GM19452 (cell line): ENCODE measurements around the gene SNX13.
"Not testable (repeated sequence)": the region's sequence is repeated elsewhere in the genome, so short reads cannot be mapped to it uniquely, and the experiment has no call there.

Source experiments
- ATAC-seq: cut with Tn5 transposase; IDR thresholded peaks from one replicate; pipeline ENCODE4 v1.9.1; 2021; ENCODE audit not compliant: unreplicated experiment

Gene SNX13

DNA sequence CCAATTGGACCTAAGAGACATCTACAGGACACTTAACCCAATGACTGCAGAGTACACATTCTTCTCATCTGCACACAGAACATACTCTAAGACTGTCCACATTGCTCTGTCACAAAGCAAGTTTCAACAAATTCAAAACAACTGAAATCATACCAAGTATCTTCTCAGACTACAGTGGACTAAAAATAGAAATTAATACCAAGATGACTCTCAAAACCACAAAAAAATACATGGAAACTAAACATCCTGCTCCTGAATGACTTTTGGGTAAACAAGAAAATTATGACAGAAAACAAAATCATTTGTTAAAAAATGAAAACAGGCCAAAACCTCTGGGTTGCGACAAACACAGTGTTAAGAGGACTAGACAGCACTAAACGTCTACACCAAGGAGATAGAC lies 24.5 kb downstream of the SNX13 start:
- ATAC-seq = no peak

DNA sequence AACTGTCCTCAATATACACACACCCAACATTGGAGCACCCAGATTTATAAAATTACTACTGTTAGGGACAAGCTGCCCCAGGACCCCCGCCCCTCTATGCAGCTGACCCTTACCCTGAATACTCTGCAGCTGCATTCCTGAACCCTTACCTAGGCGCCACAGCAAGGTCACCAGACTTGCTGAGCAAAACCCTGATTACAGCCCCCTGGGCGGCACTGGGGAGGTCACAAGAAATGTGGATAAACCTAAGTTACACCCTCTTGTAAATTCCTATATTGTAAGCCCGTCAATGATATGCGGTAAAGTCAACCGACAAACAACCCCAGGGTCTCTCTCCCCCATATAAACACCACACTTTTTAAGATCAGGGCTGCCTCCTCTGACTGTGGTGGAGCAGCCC lies 25.1 kb downstream of the SNX13 start:
- ATAC-seq = no peak

DNA sequence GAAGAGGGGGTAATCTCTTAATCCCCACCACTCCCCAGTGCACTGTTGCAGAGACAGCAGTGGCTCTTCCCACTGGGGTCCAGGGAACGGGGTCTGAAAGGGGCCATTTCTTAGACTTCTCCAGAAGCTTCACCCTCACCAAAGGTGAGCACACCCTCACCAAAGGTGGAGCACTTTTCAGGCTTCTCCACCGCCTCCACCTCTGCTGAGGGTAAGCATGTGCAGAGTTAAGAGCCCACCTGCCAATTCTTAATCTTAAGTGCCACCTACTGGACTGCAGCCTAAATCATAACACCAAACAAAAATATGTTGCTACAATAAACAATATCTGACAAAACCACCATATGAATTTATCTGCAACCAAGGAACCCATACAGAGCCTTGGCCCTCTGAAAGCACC lies 27.0 kb downstream of the SNX13 start:
- no peak for ATAC-seq

DNA sequence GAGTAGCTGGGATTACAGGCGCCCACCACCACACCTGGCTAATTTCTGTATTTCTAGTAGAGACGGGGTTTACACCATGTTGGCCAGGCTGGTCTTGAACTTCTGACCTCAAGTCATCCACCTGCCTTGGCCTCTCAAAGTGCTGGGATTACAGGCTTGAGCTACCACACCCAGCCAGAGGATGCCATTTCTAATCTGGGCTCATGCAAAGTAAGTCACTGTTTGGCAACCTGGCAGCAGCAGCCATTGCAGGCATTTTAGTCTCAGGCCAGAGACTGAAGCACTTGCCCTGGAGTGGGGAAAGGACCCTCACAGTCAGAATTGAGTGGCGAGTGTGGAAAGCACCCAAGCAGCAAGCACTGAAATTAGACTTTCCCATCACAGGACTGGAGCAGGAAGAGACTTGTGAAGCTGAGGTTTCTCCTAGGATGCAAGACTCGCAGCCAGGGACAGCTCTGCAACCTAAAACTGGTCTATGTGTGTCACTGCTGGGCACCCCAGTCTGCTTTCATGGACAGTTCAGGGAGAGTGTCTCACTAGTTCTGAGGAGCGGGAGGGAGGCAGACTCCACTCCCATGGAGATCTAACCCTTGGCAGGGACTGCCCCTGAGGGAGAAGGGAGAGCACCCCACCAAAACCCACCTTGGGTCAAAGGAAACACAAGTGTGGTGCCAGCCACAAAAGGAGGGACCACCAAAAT lies 27.6 kb downstream of the SNX13 start:
- ATAC-seq = no peak

DNA sequence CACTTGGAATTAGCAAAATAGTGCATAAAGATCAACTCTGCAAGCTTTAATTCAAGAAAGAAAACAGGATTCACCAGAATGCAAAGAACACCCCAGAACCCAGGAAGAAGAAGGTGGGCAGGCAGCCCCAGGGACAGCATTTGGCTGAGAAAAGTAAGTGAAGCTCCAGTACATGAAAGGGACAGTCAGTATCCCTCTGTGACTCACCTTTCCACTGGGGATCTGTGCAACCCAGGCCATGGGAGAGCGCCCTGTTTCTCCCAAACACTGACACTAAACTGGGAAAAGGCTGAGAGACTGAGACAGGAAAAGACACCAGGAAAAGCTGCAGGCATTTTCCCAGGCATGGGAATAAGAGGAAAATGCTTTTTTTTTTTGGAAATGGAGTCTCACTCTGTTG lies 28.2 kb downstream of the SNX13 start:
- no peak for ATAC-seq

DNA sequence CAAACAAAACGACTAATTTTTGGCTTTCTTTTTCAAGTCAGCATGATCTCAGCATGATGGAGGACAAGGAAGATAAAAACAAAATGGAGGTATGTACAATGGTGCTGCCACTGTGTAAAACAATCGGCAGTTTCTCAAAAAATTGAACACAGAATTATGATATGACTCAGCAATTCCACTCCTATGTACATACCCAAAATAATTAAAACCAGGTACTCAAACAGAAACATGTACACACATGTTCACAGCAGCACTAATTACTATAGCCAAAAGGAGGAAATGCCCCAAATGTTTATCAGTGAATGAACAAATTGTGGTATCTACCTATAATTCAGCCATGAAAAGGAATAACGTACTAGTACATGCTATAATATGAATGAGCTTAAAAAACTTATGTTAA lies 29.9 kb downstream of the SNX13 start:
- ATAC-seq = no peak

DNA sequence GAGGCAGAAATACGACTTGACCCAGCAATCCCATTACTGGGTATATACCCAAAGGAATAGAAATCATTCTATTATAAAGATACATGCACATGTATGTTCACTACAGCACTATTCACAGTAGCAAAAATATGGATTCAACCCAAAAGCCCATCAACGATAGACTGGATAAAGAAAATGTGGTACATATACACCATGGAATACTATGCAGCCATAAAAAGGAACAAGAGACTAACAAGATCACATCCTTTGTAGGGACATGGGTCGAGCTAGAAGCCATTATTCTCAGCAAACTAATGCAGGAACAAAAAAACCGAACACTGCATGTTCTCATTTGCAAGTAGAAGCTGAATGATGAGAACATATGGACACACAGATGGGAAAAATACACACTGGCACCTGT lies 31.0 kb downstream of the SNX13 start:
- ATAC-seq = not testable (repeated sequence)

DNA sequence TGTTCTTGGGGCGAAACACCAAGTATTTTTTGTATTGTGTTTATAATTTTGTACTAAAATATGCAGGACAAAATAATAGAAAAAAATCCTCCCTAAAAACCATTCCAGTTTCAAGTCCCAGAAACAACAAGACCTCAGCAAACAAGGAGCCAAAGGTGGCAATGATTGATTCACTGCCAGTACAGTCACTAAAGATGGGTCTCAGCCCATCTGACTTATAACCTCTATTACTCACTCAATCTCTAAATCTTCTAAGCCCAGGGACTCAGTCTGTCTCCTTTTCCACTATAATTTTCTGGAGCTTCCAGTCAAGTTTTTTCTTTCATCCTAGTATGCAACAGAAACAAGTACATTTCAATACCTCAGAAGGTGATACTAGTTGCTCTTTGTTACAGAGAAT lies 33.3 kb downstream of the SNX13 start:
- no peak for ATAC-seq

DNA sequence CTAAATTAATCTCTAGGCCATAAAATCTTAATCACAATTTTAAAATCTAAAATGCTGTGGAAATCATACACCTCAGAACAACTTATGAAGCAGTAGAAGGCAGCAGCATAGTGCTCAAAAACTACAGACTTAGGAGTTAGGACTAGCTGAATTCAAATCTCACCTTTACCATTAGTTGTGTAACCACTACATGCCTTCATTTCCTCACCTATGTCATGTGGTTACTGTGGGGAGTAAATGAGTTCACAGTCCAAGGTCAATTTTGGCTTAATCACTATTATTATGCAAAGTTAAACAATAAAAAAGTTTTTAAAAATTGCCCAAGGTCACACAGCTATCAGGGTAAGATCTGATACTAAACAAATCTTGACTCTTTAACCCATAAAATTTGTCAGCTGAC lies 37.0 kb downstream of the SNX13 start:
- no peak for ATAC-seq

DNA sequence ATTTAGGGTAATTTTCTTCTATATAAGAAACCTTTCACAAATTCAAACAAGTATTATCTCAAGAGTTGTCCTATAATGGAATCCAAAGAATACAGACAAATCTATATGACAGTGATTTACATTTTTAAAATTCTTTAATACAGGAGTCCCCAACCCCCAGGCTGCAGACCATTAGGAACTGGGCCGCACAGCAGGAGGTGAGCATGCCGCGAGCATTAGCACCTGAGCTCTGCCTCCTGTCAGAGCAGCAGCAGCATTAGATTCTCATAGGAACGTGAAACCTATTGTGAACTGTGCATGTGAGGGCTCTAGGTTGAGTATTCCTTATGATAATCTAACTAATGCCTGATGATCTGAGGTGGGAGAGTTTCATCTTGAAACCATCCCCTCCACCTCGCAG lies 37.7 kb downstream of the SNX13 start:
- ATAC-seq = no peak

DNA sequence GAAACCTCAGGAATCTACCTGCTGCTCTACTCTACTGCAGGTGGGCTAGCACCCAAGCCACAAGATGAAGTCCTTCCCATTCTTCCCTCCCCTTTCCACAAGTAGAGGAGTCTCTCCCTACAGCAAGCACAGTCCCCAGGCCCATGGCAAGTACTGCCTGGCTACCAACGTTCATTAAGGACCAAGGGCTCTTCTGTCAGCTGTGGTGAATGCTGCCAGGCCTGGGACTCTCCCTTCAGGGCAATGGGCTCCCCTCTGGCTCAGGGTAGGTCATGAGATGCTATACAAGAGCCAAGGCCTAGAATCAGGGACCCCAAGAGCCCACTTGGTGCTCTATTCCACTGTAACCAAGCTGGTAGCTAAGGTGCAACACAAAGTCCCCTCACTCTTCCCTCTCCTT lies 39.8 kb downstream of the SNX13 start:
- ATAC-seq = no peak

DNA sequence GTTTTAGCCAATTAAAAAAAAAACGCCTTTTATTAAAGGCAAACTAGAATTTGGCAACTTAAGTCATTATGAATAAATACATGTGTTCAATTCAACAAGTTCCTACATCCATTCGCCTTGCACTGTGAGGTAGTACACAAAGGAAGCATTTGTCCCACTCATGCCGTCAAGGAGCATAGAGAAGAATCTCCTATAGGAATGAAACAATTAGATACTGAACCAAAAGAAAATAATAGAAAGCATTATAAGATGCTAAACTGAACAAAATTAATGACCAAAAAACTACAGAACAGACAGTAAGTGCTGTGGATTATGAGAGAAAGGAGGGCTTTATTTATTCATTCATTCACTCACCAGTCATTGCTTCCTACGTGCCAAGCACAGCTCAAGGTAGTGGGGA lies 42.2 kb downstream of the SNX13 start:
- ATAC-seq = no peak

DNA sequence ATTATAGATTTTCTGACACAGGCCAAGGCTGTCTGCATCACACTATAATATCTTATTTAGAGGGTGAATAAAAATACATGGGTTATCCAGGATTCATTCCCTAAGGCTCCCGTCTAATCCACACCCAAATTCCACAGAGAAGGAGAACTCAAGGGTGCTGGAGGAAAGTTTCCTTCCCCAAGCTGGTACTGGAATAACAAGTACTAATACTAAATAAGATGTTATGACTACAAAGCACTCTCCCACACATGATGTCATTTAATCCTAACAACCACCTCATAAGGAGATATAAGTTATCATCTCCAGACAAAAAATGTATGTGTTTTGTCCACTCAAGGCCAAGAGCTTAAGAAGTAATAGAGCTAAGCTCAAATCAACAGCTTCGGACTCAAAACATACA lies 53.0 kb downstream of the SNX13 start:
- no peak for ATAC-seq

DNA sequence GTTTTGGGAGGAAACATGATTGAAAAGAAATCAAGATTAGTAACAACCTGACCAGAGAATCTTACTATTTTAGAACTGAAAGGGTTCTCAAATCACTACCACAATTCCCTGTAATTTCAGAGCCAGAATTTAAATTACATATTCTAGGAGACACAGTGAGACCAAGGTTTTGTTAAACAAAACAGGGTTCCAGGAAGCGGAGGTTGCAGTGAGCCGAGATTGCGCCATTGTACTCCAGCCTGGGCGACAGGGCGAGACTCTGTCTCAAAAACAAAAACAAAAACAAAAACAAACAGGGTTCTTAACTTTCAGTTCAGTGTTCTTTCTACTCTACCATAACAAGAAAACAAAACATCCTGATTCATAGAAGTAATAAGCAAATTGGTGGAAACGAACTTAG lies 57.6 kb downstream of the SNX13 start:
- no peak for ATAC-seq

DNA sequence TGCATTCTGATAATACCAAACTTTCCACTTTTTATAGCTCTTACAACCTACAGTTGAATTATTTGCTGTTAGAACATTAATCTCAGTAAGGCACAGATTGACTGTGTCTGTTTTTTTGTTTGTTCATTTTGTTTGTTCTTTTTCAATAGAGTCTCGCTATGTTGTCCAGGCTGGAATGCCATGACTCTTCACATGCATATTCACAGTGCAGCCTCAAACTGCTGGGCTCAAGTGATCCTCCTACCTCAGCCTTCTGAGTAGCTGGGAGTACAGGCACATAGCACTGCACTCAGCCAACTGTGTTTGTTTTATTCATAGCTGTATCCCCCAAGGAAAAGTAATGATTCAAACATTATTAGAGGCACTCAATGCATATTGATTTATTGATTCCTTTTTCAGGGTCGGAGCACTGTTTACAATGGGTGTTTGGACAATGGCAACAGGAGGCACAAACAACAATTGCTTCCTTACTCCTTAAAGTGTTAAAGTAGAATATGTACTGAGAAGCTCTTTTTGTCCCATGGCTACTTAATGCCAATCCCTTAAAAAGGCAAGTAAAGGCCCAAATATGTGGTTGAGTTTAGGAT lies 61.1 kb downstream of the SNX13 start:
- no peak for ATAC-seq

DNA sequence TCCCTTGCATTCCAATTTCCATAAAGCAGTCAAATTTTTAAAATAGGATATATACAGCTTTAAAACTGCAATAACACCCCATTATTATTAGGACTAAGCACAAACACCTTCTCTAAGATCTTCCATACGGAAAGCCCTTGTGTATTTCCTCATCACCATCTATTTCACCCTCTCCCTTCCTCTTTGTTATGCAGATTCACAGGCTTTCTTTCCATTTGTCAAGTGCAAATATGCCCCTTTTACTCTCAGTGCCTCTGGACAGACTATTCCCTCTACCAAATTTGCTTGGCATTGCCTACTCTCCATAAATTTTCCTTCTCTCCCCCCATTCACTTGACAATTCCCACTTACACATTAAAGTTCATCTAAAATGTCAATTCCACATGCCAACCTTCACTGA lies 61.7 kb downstream of the SNX13 start:
- ATAC-seq = no peak

DNA sequence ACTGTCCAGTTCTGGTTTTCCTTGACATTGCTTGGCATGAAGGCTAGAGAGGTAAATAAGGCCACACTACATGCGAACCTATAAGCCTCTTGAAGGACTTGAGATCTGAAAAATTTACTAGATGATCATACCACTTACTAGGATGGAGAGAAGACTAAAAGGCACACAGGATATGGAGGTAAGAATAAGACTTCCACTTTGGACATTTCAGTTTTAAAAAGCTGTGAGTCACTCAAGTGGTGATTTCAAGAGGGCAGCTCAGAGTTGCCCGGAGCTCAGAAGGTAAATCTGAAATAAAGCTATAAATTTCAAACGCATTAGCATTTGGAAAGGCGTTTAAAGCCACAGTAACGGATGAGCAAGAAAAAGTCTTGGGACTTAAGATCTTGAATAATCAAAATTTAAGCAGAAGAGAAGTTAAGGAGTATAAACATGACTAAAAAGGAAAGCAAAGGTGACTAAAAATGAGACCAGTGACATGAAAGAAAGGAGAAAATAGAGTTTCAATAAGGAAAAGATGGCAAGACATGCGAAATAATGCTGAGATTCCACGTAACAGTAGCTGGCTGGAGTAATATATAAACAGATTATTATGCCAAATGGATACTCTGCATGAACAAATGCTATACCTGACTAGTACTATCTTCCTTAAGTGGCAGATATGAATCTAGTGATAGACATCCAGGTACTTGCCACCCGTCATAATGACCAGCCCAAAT lies 68.3 kb downstream of the SNX13 start:
- ATAC-seq = no peak

DNA sequence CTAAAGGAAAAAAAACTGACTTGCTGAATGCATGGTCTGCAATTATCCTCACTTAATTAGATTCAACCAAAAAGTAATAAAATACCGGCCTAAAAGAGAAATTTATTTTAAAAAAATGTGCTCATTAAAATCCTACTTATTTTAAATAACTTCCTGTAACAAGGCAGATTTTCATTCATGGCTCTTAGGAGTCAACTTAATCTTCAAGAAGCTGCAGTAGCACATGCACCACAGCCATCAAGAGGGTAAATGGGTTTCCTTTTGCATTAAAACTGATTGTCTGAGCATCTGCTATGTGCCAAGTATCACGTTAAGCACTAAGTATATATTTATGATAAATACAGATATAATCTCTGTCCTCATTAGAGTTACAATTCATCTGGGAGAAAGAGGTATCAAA lies 69.9 kb downstream of the SNX13 start:
- ATAC-seq = no peak

DNA sequence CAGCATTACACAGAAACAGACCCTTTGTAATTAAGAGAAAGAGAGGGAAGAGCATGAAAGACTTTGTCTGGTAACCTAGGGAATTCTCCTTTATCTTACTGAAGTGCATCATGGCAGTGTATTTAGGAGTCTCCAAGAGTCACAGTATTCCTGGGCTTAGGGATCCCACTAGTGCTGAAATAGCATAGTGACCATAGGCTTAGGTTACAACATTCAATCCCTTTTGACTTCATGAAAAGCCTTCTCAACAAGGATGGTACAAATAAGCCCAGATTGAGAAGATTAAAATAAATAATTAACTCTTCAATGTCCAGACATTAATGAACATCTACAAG lies 76.5 kb downstream of the SNX13 start:
- no peak for ATAC-seq

DNA sequence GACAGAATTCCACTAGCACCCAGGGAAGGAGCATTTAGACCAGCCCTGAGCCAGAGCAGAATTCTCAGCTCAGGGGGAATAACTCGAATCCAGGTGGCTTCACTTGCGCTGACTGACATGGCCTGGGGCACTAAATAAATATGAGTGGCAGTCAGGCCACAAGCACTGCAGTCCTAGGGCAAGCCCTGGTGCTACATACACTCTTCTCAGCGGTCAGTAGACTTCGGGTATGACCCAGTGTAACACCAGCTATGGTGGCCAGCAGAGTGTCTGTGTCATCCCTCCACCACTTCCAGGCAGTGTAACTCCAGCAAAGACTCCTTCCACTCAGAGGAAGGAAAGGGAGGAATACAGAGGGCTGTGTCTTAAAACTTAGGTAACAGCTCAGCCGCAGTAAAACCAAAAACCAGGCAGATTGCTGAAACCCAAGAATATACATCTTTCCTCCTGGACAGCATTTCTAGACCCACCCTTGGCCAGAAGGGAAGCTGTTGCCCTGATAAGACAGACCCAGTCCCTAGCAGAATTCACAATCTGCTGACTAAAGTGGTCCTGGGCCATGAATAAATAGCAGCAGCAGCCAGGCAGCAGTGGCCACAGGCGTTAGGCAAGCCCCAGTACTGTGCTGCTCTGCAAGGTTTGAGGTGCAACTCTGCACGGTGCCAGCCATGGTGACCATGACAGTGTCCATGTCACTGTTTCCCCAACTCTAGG lies 77.0 kb downstream of the SNX13 start:
- ATAC-seq = no peak

DNA sequence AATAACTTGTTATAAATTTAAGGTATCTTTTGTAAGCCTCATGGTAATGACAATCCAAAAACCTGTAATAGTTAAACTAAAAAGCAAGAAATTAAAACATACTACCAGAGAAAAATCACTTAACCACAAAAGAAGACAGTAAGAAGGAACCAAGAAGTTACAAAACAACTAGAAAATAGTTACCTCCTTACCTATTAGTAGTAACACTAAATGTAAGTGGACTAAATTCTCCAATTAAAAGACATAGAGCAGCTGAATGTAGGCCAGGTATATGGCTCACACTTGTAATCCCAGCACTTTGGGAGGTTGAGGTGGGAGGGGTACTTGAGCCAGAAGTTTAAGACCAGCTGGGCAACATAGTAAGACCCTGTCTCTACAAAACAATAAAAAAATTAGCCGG lies 84.0 kb downstream of the SNX13 start:
- no peak for ATAC-seq

DNA sequence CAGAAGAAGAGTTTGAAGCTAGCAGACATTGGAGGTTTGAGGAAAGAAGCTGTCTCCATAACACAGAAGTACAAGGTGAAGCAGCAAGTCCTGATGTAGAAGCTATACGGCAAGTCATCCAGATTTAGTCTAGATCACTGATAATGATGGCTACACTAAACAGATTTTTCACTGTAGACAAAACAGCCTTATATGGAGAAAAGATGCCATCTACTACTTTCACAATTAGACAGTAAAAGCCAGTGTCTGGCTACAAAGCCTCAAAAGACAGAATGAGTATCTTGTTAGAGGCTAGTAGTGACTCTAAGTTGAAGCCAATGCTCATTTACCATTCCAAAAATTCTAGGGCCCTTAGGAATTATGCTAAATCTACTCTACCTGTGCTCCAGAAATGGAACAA lies 85.1 kb downstream of the SNX13 start:
- no peak for ATAC-seq
